Left lung (tissue), 10 donors: Measurements from ENCODE around the gene PHEX. TPM values are rescaled to one million over a fixed set of nuclear protein-coding genes. Genes with fewer than 3 reads are reported as not detected.

Source experiments
- ATAC-seq: fragments of 200-7000 bp; cut with Tn5 transposase; one replicate; pipeline ENCODE4 v1.9.1; 2020; ENCODE audit warnings: moderate library complexity
- DNase-seq, 4 donors: peaks; one replicate each; pipeline ENCODE4 v3.0.0-alpha.2; 2013 to 2020
- H3K27ac ChIP-seq, 2 donors: fragments of 200-600 bp; sonication (generic) in 1 of 2; one replicate each; pipeline versions ENCODE4 v1.5.0 to v1.8.0; 2020 to 2021
- H3K27me3 ChIP-seq, 2 donors: fragments of 200-600 bp; sonication (generic) in 1 of 2; one replicate each; pipeline versions ENCODE4 v1.5.0 to v1.8.0; 2020 to 2021
- H3K36me3 ChIP-seq, 2 donors: fragments of 200-600 bp; sonication (generic) in 1 of 2; one replicate each; pipeline versions ENCODE4 v1.5.0 to v1.8.0; 2020 to 2021
- H3K4me1 ChIP-seq, 2 donors: fragments of 200-600 bp; one replicate each; pipeline ENCODE4 v1.8.0; 2021
- H3K4me3 ChIP-seq, 2 donors: fragments of 200-600 bp; sonication (generic) in 1 of 2; one replicate each; pipeline versions ENCODE4 v1.5.0 to v1.8.0; 2020 to 2021; ENCODE audit warnings: mild to moderate bottlenecking in 1 of 2
- H3K9me3 ChIP-seq, 2 donors: fragments of 200-600 bp; sonication (generic) in 1 of 2; one replicate each; pipeline versions ENCODE4 v1.5.0 to v1.8.0; 2020 to 2021
- CTCF ChIP-seq, 2 donors: fragments of 200-600 bp; sonication (generic) in 1 of 2; IDR thresholded peaks; one replicate each; pipeline versions ENCODE4 v1.5.0 to v1.8.0; 2021; ENCODE audit warnings: antibody characterized with exemption in 2 of 2
- intact Hi-C, 2 donors: fragments of 100-400 bp; cut with DNase I; formaldehyde crosslinking; loops; one replicate each; pipeline versions ENCODE4 v1.11.2 to v1.14.2; 2022
- polyA plus RNA-seq, 6 donors: library from polyadenylated mRNA; unstranded; fragments of 120-200 nt; gene quantifications; one replicate each; pipeline ENCODE4 v1.2.1, GENCODE V29; 2013; ENCODE audit not compliant: insufficient read length in 6 of 6
- total RNA-seq, 2 donors: library from RNA; stranded (reverse); fragmentation: NEBNext Ultra II Directional; extraction: Animal tissue kit (Norgen Biotek cat#: 25700); gene quantifications; one replicate each; pipeline ENCODE4 v1.2.1, GENCODE V29; 2021
- donor health status: DM: no; HTN: yes; CAD: no.
- donor health status: DM: no; HTN: no; CAD: no.

Gene PHEX
- total and polyA plus RNA-seq, 8 donors: 4.2 to 21.6 (median 8.5) TPM

GRCh38 chrX:22116605-22117546, 84.8 kb downstream of the PHEX start:
- intact Hi-C loops: no loop called here
- no peaks in the 10 kb centered on the region for H3K4me1 ChIP-seq
- no peak overlapping the region for H3K27ac ChIP-seq
- H3K4me3 ChIP-seq: no peak overlapping the region
- ATAC-seq (no peak), DNase-seq (no peak)
- H3K27me3 ChIP-seq: no peaks in the 10 kb centered on the region
- no peaks in the 10 kb centered on the region for H3K9me3 ChIP-seq
- no peaks in the 10 kb centered on the region for H3K36me3 ChIP-seq
- TF ChIP-seq CTCF (IDR thresholded peaks at IDR 0.05): no peak

DNA sequence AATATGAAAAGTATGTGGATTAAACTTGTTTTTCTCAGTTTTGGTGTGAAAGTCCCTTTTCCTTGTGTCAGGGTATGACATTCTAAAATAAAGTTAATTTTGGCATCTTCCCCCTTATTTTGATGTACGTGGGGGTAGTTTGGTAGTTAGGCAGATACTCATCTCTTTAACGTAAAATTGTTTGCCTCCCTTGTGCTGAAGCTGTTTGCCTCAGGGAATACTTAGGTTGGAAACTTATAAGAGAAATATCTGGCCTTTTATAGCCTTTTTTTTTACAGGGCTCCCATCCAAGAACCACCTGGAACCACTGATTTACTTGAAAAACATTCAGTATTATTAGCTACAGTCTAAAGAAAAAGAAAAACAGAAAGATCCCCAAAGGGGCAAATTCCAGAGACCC, 85.5 kb downstream of the PHEX start:
- H3K4me3 ChIP-seq: no peak overlapping the region
- ATAC-seq: no peak
- H3K4me1 ChIP-seq: no peaks in the 10 kb centered on the region
- no peaks in the 10 kb centered on the region for H3K9me3 ChIP-seq
- H3K36me3 ChIP-seq: no peaks in the 10 kb centered on the region
- H3K27ac ChIP-seq: no peak overlapping the region
- intact Hi-C loops: no loop called here
- no peak for TF ChIP-seq CTCF (IDR thresholded peaks at IDR 0.05)
- no peak for DNase-seq
- H3K27me3 ChIP-seq: no peaks in the 10 kb centered on the region

DNA sequence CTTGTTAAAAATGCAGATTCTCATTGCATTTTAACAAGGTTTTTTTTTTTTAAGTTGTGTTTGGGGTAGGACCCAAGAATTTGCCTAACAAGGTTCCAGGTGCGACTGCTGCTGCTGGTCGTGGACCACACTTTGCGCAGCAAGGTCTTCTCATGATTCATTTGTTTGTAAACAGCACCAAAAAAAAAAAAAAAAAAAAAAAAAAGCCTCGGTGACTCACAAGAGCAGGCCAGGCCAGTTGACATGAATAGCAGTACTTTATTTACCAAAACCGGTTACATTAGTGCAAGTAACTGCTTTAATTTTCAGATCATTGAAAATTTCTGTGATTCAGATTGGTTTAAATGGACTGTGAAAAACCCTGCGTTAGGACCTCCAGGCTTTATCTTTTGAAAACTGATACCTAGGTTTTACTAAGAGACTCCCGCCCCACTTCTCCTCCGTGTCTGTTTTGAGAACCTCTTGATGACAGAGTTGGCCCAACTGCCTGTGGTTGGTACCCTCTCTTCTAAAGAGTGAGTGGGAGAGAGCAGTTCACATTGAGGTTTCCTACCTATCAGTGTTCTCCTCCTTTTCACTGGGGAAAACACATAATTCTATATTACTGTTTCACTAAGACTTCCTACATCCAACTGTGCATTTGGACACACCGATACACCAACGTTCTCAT, 86.2 kb downstream of the PHEX start:
- DNase-seq (no peak), ATAC-seq (no peak)
- Histone ChIP-seq H3K9me3 (no peaks in the 10 kb centered on the region), H3K27me3 (no peaks in the 10 kb centered on the region), H3K27ac (no peak overlapping the region), H3K4me1 (no peaks in the 10 kb centered on the region), H3K36me3 (no peaks in the 10 kb centered on the region), H3K4me3 (no peak overlapping the region)
- intact Hi-C loops: no loop called here
- TF ChIP-seq CTCF (IDR thresholded peaks at IDR 0.05): no peak

- no peak for TF ChIP-seq CTCF (IDR thresholded peaks at IDR 0.05)
- Histone ChIP-seq H3K27me3 (no peaks in the 10 kb centered on the region), H3K9me3 (no peaks in the 10 kb centered on the region), H3K27ac (no peak overlapping the region), H3K4me1 (no peaks in the 10 kb centered on the region), H3K36me3 (no peaks in the 10 kb centered on the region), H3K4me3 (no peak overlapping the region)
- no peak for DNase-seq
- no peak for ATAC-seq
- intact Hi-C loops: no loop called here
Measured at GRCh38 chrX:22121161-22121560, 89.0 kb downstream of the PHEX start.

GRCh38 chrX:22122510-22122909, 90.4 kb downstream of the PHEX start:
- no peaks in the 10 kb centered on the region for H3K36me3 ChIP-seq

More at GRCh38 chrX:22122510-22122909, 90.4 kb downstream of the PHEX start:
- H3K27me3 ChIP-seq: no peaks in the 10 kb centered on the region
- no peaks in the 10 kb centered on the region for H3K4me1 ChIP-seq
- no peak for TF ChIP-seq CTCF (IDR thresholded peaks at IDR 0.05)
- no peak overlapping the region for H3K27ac ChIP-seq
- ATAC-seq (no peak), DNase-seq (no peak)
- intact Hi-C loops: no loop called here
- no peak overlapping the region for H3K4me3 ChIP-seq
- H3K9me3 ChIP-seq: no peaks in the 10 kb centered on the region
